ENCODE measurements around the gene NDUFB10.

NDUFB10 gene

GRCh38 chr16:1973461-1974156 lies 14.3 kb downstream of the NDUFB10 start:
- no peak for DNase-seq

- DNase-seq, result no peak
Observed at GRCh38 chr16:1974157-1975070, 15.1 kb downstream of the NDUFB10 start.

- no peak for DNase-seq
Observed at GRCh38 chr16:1975432-1976215, 16.3 kb downstream of the NDUFB10 start.

GRCh38 chr16:1976216-1976520 lies 16.8 kb downstream of the NDUFB10 start:
- no peak for DNase-seq

- no peak for DNase-seq
Observed at GRCh38 chr16:1976951-1977874, 17.9 kb downstream of the NDUFB10 start.

GRCh38 chr16:1977875-1978268 lies 18.5 kb downstream of the NDUFB10 start:
- DNase-seq, result no peak

GRCh38 chr16:1978476-1979120 lies 19.3 kb downstream of the NDUFB10 start:
- peak; percentile 51 for DNase-seq

- DNase-seq, result peak; percentile 95
Observed at GRCh38 chr16:1979271-1980029, 20.1 kb downstream of the NDUFB10 start.

GRCh38 chr16:1980030-1980769 lies 20.9 kb downstream of the NDUFB10 start:
- DNase-seq, result peak; percentile 74

GRCh38 chr16:1980770-1981087 lies 21.4 kb downstream of the NDUFB10 start:
- DNase-seq, result no peak

GRCh38 chr16:1981398-1981836 lies 22.1 kb downstream of the NDUFB10 start, which contains the start of gene NOXO1:
Gene NOXO1 (minus strand): TSS chr16:1981469. CDS start chr16:1981179, 290 bp downstream.
- peak; percentile 23 for DNase-seq

GRCh38 chr16:1982013-1982433 lies 22.7 kb downstream of the NDUFB10 start:
- no peak for DNase-seq

- DNase-seq, result no peak
Observed at GRCh38 chr16:1982991-1983543, 23.7 kb downstream of the NDUFB10 start.

- peak; percentile 95 for DNase-seq
Observed at GRCh38 chr16:1983544-1984346, 24.4 kb downstream of the NDUFB10 start, which contains the start of gene GFER. Gene GFER (plus strand): TSS chr16:1984193. CDS start chr16:1984219, 26 bp downstream.

GRCh38 chr16:1984347-1985225 lies 25.2 kb downstream of the NDUFB10 start:
- DNase-seq, result peak; percentile 72

- DNase-seq, result no peak
Observed at GRCh38 chr16:1985466-1986150, 26.3 kb downstream of the NDUFB10 start.

- no peak for DNase-seq
Observed at GRCh38 chr16:1987198-1987597, 27.9 kb downstream of the NDUFB10 start.

Data from DMS53 (cell line).